Right lobe of liver (tissue), 4 donors: Measurements from ENCODE around the gene CEP192.

Experiments
- CTCF ChIP-seq, 4 donors: fragments of 200-600 bp in 3 of 4; fragments of 450-650 bp in 1 of 4; IDR thresholded peaks; one replicate each; pipeline versions ENCODE4 v1.5.1 to v1.8.0; 2016 to 2022; ENCODE audit warnings: antibody characterized with exemption in 4 of 4, mild to moderate bottlenecking in 2 of 4
- POLR2A ChIP-seq: fragments of 450-650 bp; IDR thresholded peaks from one replicate; pipeline ENCODE4 v1.6.1; 2017; ENCODE audit warnings: antibody characterized with exemption, mild to moderate bottlenecking
- donor health status: DM: no; HTN: no; CAD: no.
- donor health status: DM: no; HTN: no; CAD: no.
- donor health status: DM: no; HTN: yes; CAD: no.

- TF ChIP-seq CTCF (IDR thresholded peaks at IDR 0.05) (no peak), POLR2A (no peak)
Observed at GRCh38 chr18:13014818-13015217, 23.7 kb downstream of the CEP192 start.
